Mesodermal cell (in vitro differentiated cells): ENCODE data around the gene CCDC157. TPM values are rescaled to one million over a fixed set of nuclear protein-coding genes. Genes with fewer than 3 reads are reported as not detected.

Experiments
- H3K27ac ChIP-seq: 2 replicates; pipeline ENCODE4 v1.7.0; 2013; ENCODE audit warnings: mild to moderate bottlenecking, low read depth, low read length, moderate library complexity; ENCODE audit not compliant: severe bottlenecking
- H3K36me3 ChIP-seq: 2 replicates; pipeline ENCODE4 v1.7.1; 2013; ENCODE audit warnings: mild to moderate bottlenecking, low read length, moderate library complexity; ENCODE audit not compliant: control insufficient read depth, insufficient read depth
- H3K4me1 ChIP-seq: one replicate; pipeline ENCODE4 v1.7.1; 2013; ENCODE audit warnings: mild to moderate bottlenecking, low read length; ENCODE audit not compliant: insufficient read depth, control insufficient read depth, poor library complexity, severe bottlenecking
- H3K4me3 ChIP-seq: 2 replicates; pipeline ENCODE4 v1.7.0; 2013; ENCODE audit warnings: low read length, control low read depth, mild to moderate bottlenecking; ENCODE audit not compliant: insufficient read depth, poor library complexity, severe bottlenecking; ENCODE audit errors: extremely low read depth
- H3K9me3 ChIP-seq: 2 replicates; pipeline ENCODE4 v1.7.1; 2013; ENCODE audit warnings: mild to moderate bottlenecking, low read length, moderate library complexity; ENCODE audit not compliant: control insufficient read depth
- WGBS, 2 experiments: methylation state at CpG; one replicate each; pipeline ENCODE4 v1.1.5; 2013; ENCODE audit warnings: missing lambda C conversion rate in 2 of 2; ENCODE audit not compliant: insufficient coverage in 2 of 2; 5-methylcytosine and 5-hydroxymethylcytosine counted together
- polyA plus RNA-seq, 2 experiments: library from polyadenylated mRNA; stranded (reverse); fragments of 50-300 nt; gene quantifications; one replicate each; pipeline ENCODE4 v1.2.3, GENCODE V29; 2013

Gene CCDC157
- 3.0 TPM for polyA plus RNA-seq (2013, experiment 1 of 2)
- 2.5 TPM for polyA plus RNA-seq (2013, experiment 2 of 2)

GRCh38 chr22:30356449-30357235, at the start of gene CCDC157, which contains the start of gene SF3A1:
Gene CCDC157, plus strand, starts transcription at chr22:30357007. Its CDS starts 8,994 bp downstream, at chr22:30366001.
Gene SF3A1, minus strand, starts transcription at chr22:30356894. Its CDS starts 102 bp downstream, at chr22:30356792.
- Histone ChIP-seq H3K36me3 (peaks cover 23% of the 10 kb centered on the region), H3K4me1 (peaks cover 9% of the 10 kb centered on the region), H3K27ac (peak within 1 kb of the TSS; percentile 97), H3K9me3 (no peaks in the 10 kb centered on the region), H3K4me3 (peak within 1 kb of the TSS; percentile 70)
- WGBS, 2 experiments: 0 to 1% methylated on average over 76 to 87 of the region's 91 CpGs

GRCh38 chr22:30307041-30307574, 49.7 kb upstream of the CCDC157 start:
- Histone ChIP-seq H3K9me3 (no peaks in the 10 kb centered on the region), H3K36me3 (peaks cover 10% of the 10 kb centered on the region), H3K27ac (no peak overlapping the region), H3K4me3 (no peak overlapping the region), H3K4me1 (peaks cover 32% of the 10 kb centered on the region)
- 91 to 100% methylated on average over 2 to 3 of the region's 4 CpGs for WGBS, 2 experiments

- Histone ChIP-seq H3K9me3 (no peaks in the 10 kb centered on the region), H3K4me3 (no peak overlapping the region), H3K27ac (no peak overlapping the region), H3K36me3 (peaks cover 9% of the 10 kb centered on the region), H3K4me1 (peaks cover 28% of the 10 kb centered on the region)
- 89 to 100% methylated on average over 1 to 2 of the region's 2 CpGs for WGBS, 2 experiments
These were observed 48.7 kb upstream of the CCDC157 start for GRCh38 chr22:30308093-30308492.

- H3K36me3 ChIP-seq: peaks cover 4% of the 10 kb centered on the region
- WGBS, 2 experiments: 85 to 95% methylated on average over 4 to 5 of the region's 5 CpGs
- H3K4me1 ChIP-seq: peaks cover 28% of the 10 kb centered on the region
- no peak overlapping the region for H3K27ac ChIP-seq
- no peak overlapping the region for H3K4me3 ChIP-seq
- H3K9me3 ChIP-seq: no peaks in the 10 kb centered on the region
These were observed 48.1 kb upstream of the CCDC157 start for GRCh38 chr22:30308518-30309230.

- H3K4me1 ChIP-seq: peaks cover 37% of the 10 kb centered on the region
- no peaks in the 10 kb centered on the region for H3K36me3 ChIP-seq
- WGBS, 2 experiments: 87 to 90% methylated on average over 3 to 6 of the region's 7 CpGs
- no peaks in the 10 kb centered on the region for H3K9me3 ChIP-seq
- H3K27ac ChIP-seq: no peak overlapping the region
- H3K4me3 ChIP-seq: no peak overlapping the region
These were observed 46.7 kb upstream of the CCDC157 start for GRCh38 chr22:30309951-30310741.

- H3K4me1 ChIP-seq: peaks cover 33% of the 10 kb centered on the region
These were observed 45.7 kb upstream of the CCDC157 start for GRCh38 chr22:30310881-30311771.

GRCh38 chr22:30312053-30312452, 44.8 kb upstream of the CCDC157 start:
- Histone ChIP-seq H3K4me1 (peaks cover 34% of the 10 kb centered on the region), H3K27ac (peak overlapping the region; percentile 29), H3K4me3 (no peak overlapping the region), H3K9me3 (no peaks in the 10 kb centered on the region), H3K36me3 (peaks cover 4% of the 10 kb centered on the region)
- 94 to 100% methylated on average over 1 to 6 of the region's 6 CpGs for WGBS, 2 experiments

More at GRCh38 chr22:30310881-30311771, 45.7 kb upstream of the CCDC157 start:
- no peaks in the 10 kb centered on the region for H3K9me3 ChIP-seq
- H3K27ac ChIP-seq: peak overlapping the region; percentile 29
- WGBS, 2 experiments: 85 to 92% methylated on average over 2 to 5 of the region's 8 CpGs
- peaks cover 2% of the 10 kb centered on the region for H3K36me3 ChIP-seq
- no peak overlapping the region for H3K4me3 ChIP-seq

GRCh38 chr22:30313527-30314363, 43.1 kb upstream of the CCDC157 start:
- 87 to 96% methylated on average over 3 to 5 of the region's 8 CpGs for WGBS, 2 experiments
- Histone ChIP-seq H3K4me3 (no peak overlapping the region), H3K27ac (no peak overlapping the region), H3K9me3 (no peaks in the 10 kb centered on the region), H3K4me1 (peaks cover 34% of the 10 kb centered on the region), H3K36me3 (peaks cover 4% of the 10 kb centered on the region)

GRCh38 chr22:30314915-30315314, 41.9 kb upstream of the CCDC157 start:
- peaks cover 34% of the 10 kb centered on the region for H3K4me1 ChIP-seq
- no peak overlapping the region for H3K27ac ChIP-seq
- H3K36me3 ChIP-seq: peaks cover 8% of the 10 kb centered on the region
- H3K9me3 ChIP-seq: no peaks in the 10 kb centered on the region
- H3K4me3 ChIP-seq: no peak overlapping the region
- 74 to 80% methylated on average over 5 to 8 of the region's 8 CpGs for WGBS, 2 experiments
